Keratinocyte (primary cell): ENCODE results near the gene ADIPOR2. TPM values are rescaled to one million over a fixed set of nuclear protein-coding genes. Genes with fewer than 3 reads are reported as not detected.

Source experiments
- DNase-seq: peaks from one replicate; pipeline ENCODE4 v3.0.0-alpha.2; 2011; ENCODE audit warnings: low read depth, missing footprints, low spot score
- FAIRE-seq: peaks from 2 replicates; lab custom pipeline; 2011; peaks lifted over from hg19 to GRCh38; lab: Jason Lieb, UNC
- H2AFZ ChIP-seq: 2 replicates; pipeline ENCODE4 v1.6.0; 2012; ENCODE audit warnings: low read length, control low read depth, inconsistent platforms; ENCODE audit not compliant: control insufficient read depth
- H3K27ac ChIP-seq: 2 replicates; pipeline ENCODE4 v1.5.1; 2011; ENCODE audit warnings: low read length; ENCODE audit not compliant: control insufficient read depth, insufficient read depth
- H3K27me3 ChIP-seq: 3 replicates; pipeline ENCODE4 v1.6.0; 2011; ENCODE audit warnings: low read length; ENCODE audit not compliant: control insufficient read depth, insufficient read depth; ENCODE audit errors: extremely low read depth
- H3K36me3 ChIP-seq, 2 experiments: 2 replicates in 1 of 2; 3 replicates in 1 of 2; pipeline ENCODE4 v1.5.1; 2011; ENCODE audit warnings: low read length in 2 of 2, mild to moderate bottlenecking in 1 of 2; ENCODE audit not compliant: control insufficient read depth in 2 of 2, insufficient read depth in 2 of 2; ENCODE audit errors: extremely low read depth in 1 of 2
- H3K4me1 ChIP-seq: 3 replicates; pipeline ENCODE4 v1.5.1; 2011; ENCODE audit warnings: low read length; ENCODE audit not compliant: control insufficient read depth, insufficient read depth; ENCODE audit errors: extremely low read depth
- H3K4me2 ChIP-seq: 3 replicates; pipeline ENCODE4 v1.6.0; 2011; ENCODE audit warnings: low read depth, low read length; ENCODE audit not compliant: control insufficient read depth, insufficient read depth; ENCODE audit errors: extremely low read depth
- H3K4me3 ChIP-seq, 3 experiments: fragments of 200-600 bp in 1 of 3; sonication (generic) in 1 of 3; 2 replicates in 2 of 3; 3 replicates in 1 of 3; pipeline ENCODE4 v1.5.1; 2011 to 2016; ENCODE audit warnings: low read length in 3 of 3, mild to moderate bottlenecking in 3 of 3, control low read depth in 2 of 3, inconsistent platforms in 1 of 3, low read depth in 1 of 3, mixed read lengths in 1 of 3, mixed run types in 1 of 3, moderate library complexity in 1 of 3; ENCODE audit not compliant: control insufficient read depth in 2 of 3, insufficient read depth in 2 of 3; ENCODE audit errors: extremely low read depth in 1 of 3
- H3K79me2 ChIP-seq: 2 replicates; pipeline ENCODE4 v1.6.0; 2012; ENCODE audit warnings: low read length; ENCODE audit not compliant: control insufficient read depth, insufficient read depth
- H3K9ac ChIP-seq: 3 replicates; pipeline ENCODE4 v1.6.0; 2011; ENCODE audit warnings: low read length; ENCODE audit not compliant: control insufficient read depth, insufficient read depth; ENCODE audit errors: extremely low read depth
- H3K9me1 ChIP-seq: 3 replicates; pipeline ENCODE4 v1.6.0; 2011; ENCODE audit warnings: low read length; ENCODE audit not compliant: control insufficient read depth, insufficient read depth; ENCODE audit errors: extremely low read depth
- H3K9me3 ChIP-seq: 2 replicates; pipeline ENCODE4 v1.5.1; 2012; ENCODE audit warnings: low read depth, low read length; ENCODE audit not compliant: control insufficient read depth
- H4K20me1 ChIP-seq: 3 replicates; pipeline ENCODE4 v1.6.0; 2011; ENCODE audit warnings: low read length; ENCODE audit not compliant: control insufficient read depth, insufficient read depth; ENCODE audit errors: extremely low read depth
- CTCF ChIP-seq, 3 experiments: IDR thresholded peaks in 1 of 3; conservative IDR thresholded peaks in 1 of 3; optimal IDR thresholded peaks in 1 of 3; 2 replicates in 2 of 3; 3 replicates in 1 of 3; pipeline versions ENCODE3 to v1.5.1; 2011; ENCODE audit warnings: low read length in 3 of 3, mild to moderate bottlenecking in 3 of 3, moderate library complexity in 2 of 3, control low read depth in 1 of 3, inconsistent platforms in 1 of 3; ENCODE audit not compliant: insufficient read depth in 2 of 3; ENCODE audit errors: extremely low read depth in 1 of 3
- EZH2 ChIP-seq: IDR thresholded peaks from one replicate; pipeline ENCODE4 v1.6.1; 2012; ENCODE audit warnings: inconsistent platforms, mild to moderate bottlenecking, low read length, moderate library complexity
- dilution Hi-C: fragments of 300-500 bp; cut with MboI; formaldehyde crosslinking; loops from one replicate; pipeline ENCODE4 v1.7.0; 2020; ENCODE audit warnings: low sequenced_read_pairs; ENCODE audit not compliant: extremely low pct_ligation_motif_present
- polyA plus RNA-seq, 5 experiments: library from polyadenylated mRNA; depleted of rRNA in 3 of 5; stranded (reverse) in 3 of 5; stranded (forward) in 1 of 5; unstranded in 1 of 5; fragments of >200 nt; gene quantifications; 1 replicate in 1 of 5; 2 replicates in 3 of 5; 3 replicates in 1 of 5; pipeline versions ENCODE4 v1.2.1 to v1.2.3, GENCODE V29; 2011 to 2012; ENCODE audit warnings: missing spikeins in 2 of 5, low read depth in 1 of 5, low replicate concordance in 1 of 5

ADIPOR2 gene
- polyA plus RNA-seq, 1 donor (not counting 4 experiments of a cell fraction or from before 2014, with no cell fraction given) = 59.4 TPM

GRCh38 chr12:1650260-1650977, 40.5 kb upstream of the ADIPOR2 start:
- H3K4me3 ChIP-seq = no peak overlapping the region
- TF ChIP-seq EZH2 = no peak
- TF ChIP-seq CTCF (optimal IDR thresholded peaks at IDR 0.05 in 1 of 3, IDR thresholded peaks at IDR 0.05 in 1 of 3, conservative IDR thresholded peaks at IDR 0.05 in 1 of 3; ENCODE audit: extremely low read depth in 1 of 3, insufficient read depth in 2 of 3, low read length in 3 of 3) = no peak
- no peak overlapping the region for H3K27ac ChIP-seq
- no peak overlapping the region for H2AFZ ChIP-seq
- H3K27me3 ChIP-seq = no peaks in the 10 kb centered on the region
- H3K9me3 ChIP-seq = no peaks in the 10 kb centered on the region
- peaks cover 2 to 4% of the 10 kb centered on the region in 2 experiments for H3K36me3 ChIP-seq
- DNase-seq = no peak
- H4K20me1 ChIP-seq = no peaks in the 10 kb centered on the region
- H3K4me1 ChIP-seq = peaks cover 11% of the 10 kb centered on the region
- H3K9me1 ChIP-seq = no peaks in the 10 kb centered on the region
- no peak for FAIRE-seq
- H3K9ac ChIP-seq = no peak overlapping the region
- no peak overlapping the region for H3K4me2 ChIP-seq
- no peaks in the 10 kb centered on the region for H3K79me2 ChIP-seq
- dilution Hi-C loops = no loop called here

- H2AFZ ChIP-seq = no peak overlapping the region
- no peaks in the 10 kb centered on the region for H3K79me2 ChIP-seq
- H4K20me1 ChIP-seq = no peaks in the 10 kb centered on the region
- peaks cover 12% of the 10 kb centered on the region for H3K4me1 ChIP-seq
- H3K4me3 ChIP-seq = no peak overlapping the region
- DNase-seq = no peak
- no peaks in the 10 kb centered on the region for H3K9me1 ChIP-seq
- dilution Hi-C loops = no loop called here
- H3K36me3 ChIP-seq = peaks cover 2 to 4% of the 10 kb centered on the region in 2 experiments
- no peak overlapping the region for H3K4me2 ChIP-seq
- H3K27me3 ChIP-seq = no peaks in the 10 kb centered on the region
- no peaks in the 10 kb centered on the region for H3K9me3 ChIP-seq
- H3K27ac ChIP-seq = no peak overlapping the region
- no peak for FAIRE-seq
- no peak overlapping the region for H3K9ac ChIP-seq
- TF ChIP-seq EZH2 = no peak
- no peak for TF ChIP-seq CTCF (optimal IDR thresholded peaks at IDR 0.05 in 1 of 3, IDR thresholded peaks at IDR 0.05 in 1 of 3, conservative IDR thresholded peaks at IDR 0.05 in 1 of 3; ENCODE audit: extremely low read depth in 1 of 3, insufficient read depth in 2 of 3, low read length in 3 of 3)
Observed at GRCh38 chr12:1650978-1651361, 39.9 kb upstream of the ADIPOR2 start.
